ENCODE measurements around the gene SCUBE2.
A peak's percentile ranks its signal among the peaks of the same experiment; 100 is the strongest.
"Not testable (repeated sequence)": the region's sequence is repeated elsewhere in the genome, so short reads cannot be mapped to it uniquely, and the experiment has no call there.

Gene SCUBE2

DNA sequence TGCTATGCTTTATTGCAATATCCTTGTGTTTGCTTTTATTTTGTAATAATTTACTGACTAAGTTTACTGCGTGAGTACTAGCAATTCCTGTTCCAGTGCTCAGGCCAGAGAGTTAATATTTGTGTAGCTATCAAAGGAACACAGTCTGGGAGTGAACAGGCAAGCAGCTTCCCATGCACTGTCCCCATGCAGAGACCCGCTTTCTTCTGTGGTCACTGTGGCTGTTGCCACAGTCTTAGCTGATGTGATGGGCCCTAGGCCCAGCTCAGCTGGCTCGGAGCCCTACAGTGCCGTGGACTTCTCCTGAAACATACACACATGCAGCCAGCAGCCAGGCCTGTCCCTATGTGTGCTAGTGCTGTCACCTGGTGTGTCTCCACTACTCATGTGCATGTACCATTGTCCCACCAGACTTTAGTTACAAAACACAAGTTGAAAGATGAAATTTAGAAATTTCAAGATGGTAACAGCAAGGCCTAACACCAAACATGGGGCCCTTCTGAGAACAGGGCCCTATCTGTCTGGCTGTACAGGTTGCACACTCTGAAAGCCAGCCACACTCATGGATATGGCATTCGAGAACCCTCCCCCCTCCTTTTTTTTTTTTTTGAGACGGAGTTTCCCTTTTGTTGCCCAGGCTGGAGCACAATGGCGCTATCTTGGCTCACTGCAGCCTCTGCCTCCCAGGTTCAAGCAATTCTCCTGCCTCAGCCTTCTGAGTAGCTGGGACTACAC is 12.3 kb upstream of the SCUBE2 start:
- no peak for DNase-seq

DNA sequence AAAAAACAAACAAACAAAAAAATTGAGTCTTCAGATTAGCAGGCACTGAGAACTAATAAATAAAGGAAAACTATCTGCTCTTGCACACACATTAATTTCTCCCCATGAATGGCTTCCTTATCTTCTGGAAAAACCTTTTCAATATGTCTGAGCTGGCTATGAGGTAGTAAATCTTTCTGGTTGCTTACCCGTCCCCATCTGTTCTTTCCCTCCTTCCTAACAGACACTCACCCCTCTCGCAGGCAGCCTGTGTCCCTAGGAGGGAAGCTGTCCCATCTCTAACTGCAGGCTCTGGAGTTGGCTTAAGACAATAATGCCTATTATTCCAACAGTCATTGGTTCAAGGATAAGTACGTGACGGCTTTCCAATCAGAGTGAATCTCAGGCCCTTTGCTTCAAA is 8.2 kb upstream of the SCUBE2 start:
- no peak for DNase-seq

DNA sequence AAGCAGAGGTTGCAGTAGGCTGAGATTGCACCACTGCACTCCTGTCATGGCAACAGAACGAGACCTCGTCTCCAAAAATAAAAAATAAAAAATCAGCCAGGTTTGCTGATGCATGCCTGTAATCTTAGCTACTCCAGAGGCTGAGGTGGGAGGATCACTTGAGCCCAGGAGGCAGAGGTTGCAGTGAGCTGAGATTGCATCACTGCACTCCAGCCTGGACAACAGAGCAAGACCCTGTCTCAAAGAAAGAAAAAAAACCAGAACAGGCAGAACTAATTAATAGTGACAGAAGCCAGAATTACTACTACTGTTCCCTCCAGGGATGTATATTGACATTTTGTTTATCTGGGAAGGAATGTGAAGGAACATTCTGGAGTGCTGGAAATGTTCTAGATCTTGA is 7.1 kb upstream of the SCUBE2 start:
- not testable (repeated sequence) for DNase-seq

DNA sequence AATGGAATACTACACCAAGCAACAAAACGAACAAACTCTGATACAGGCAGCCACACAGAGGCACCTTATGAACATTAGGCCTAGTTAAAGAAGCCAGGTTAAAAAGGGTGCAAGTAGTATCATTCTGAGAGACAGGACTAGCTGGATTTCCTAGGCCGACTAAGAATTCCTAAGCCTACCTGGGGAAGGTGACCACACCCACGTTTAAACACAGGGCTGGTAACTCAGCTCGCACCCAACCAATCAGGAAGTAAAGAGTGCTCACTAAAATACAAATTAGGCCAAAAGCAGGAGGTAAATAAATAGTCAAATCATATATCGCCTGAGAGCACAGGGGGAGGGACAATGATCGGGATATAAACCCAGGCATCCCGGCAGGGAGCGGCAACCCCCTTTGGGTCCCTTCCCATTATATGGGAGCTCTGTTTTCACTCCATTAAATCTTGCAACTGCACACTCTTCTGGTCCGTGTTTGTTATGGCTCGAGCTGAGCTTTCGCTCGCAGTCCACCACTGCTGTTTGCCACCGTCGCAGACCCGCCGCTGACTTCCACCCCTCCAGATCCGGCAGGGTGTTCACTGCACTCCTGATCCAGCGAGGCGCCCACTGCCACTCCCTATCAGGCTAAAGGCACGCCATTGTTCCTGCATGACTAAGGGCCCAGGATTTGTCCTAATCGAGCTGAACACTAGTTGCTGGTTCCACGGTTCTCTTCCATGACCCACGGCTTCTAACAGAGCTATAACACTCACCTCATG is 6.0 kb upstream of the SCUBE2 start:
- not testable (repeated sequence) for DNase-seq

DNA sequence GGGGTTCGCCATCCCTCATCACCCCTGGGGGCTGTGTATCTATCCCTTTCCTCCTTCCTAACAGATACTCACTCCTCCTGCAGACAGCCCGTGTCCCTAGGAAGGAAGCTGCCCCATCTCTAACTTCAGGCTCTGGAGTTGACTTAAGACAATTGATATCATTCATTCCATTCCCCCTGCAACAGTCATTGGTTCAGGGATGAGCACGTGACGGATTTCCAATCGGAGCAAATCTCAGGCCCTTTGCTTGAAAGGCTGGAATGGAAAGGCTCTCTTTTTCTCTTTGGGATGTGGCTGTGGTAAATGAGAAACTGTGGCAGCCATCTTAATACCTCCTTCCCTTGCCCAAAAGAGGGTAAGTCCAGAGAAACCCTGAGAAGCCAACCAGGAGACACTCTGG is 5.0 kb upstream of the SCUBE2 start:
- no peak for DNase-seq

DNA sequence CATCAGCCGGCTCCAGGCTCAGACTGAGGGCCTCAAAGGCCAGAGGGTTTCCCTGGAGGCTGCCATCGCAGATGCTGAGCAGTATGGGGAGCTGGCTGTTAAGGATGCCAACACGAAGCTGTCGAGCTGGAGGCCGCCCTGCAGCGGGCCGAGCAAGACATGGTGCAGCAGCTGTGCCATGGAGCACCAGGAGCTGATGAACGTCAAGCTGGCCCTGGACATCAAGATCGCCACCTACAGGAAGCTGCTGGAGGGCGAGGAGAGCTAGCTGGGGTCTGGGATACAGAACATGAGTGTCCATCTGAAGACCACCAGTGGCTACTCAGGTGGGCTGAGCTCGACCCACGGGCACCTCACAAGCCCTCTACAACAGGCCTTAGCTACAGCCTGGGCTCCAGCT is 4.0 kb upstream of the SCUBE2 start:
- no peak for DNase-seq

DNA sequence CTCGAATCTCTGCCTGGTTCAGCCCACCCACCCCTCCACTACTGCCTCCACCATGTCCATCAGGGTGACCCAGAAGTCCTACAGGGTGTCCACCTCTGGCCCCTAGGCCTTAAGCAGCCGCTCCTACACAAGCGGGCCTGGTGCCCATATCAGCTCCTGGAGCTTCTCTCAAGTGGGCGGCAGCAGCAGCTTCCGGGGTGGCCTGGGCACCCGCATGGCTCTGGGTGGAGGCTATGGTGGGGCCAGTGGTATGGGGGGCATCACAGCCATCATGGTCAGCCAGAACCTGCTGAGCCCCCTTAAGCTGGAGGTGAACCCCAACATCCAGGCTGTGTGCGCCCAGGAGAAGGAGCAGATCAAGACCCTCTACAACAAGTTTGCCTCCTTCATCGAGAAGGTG is 3.0 kb upstream of the SCUBE2 start:
- no peak for DNase-seq

DNA sequence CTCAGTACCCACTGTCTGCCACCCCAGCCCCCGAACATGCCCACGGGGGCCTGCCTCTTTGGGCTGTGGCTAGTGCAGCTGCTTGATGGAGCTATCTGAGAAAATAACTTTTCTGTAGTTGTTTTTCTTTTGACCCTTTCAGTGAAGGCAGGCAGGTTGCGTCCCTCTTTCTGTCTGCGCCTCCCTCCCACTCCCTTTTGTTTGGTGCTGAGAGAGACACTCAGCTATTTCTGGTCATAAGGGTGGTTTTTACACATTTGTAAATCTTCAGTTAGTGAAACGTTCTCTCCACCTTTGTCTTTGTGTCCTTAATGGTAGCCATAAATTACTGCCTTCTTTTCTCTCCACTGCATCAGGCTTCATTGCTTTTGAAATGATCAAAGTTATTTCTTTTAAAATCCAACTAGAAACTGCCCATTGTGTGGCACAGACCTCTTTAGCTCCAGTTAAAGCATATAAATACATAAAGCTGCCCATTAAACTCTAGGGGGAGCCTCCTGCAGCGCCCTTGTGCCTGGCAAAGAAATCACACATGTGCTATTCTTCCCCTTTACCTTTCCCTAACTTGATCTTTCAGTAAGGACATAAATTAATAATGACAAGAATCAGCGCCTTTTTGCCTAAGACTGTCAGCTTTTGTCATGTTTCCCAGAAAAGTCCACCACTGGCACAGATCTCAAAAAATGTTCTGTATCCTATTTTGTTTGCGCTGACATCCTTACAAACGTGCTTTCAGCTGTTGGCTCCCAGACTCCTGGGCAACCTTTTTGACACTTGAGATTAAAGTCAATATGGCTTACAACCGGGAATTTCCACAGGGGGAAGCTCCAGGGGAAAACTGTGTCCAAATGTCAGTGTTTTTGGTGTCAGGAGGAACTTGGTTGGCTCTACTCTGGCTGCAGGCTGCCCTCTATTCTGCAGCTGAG is 1.7 kb upstream of the SCUBE2 start:
- peak; percentile 80 for DNase-seq

DNA sequence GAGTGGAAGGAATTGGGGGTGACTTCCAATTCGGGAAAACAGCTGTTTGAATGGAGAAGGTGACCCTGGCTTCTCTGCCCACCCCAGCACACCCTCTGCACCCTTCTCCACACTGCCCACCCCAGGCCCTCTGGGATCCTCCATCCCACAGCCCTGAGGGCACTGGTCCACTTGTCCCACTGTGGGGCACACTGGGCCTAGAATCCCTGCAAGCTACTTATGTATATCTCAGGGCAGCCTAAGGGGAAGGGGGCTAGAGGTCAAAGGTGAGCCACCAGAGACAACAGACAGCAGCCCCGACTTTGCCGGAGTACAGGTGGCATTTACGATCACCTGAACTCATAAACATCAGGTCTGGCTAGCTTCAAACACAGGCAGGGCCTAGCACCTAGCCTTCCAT is 673 bp upstream of the SCUBE2 start:
- DNase-seq: no peak

DNA sequence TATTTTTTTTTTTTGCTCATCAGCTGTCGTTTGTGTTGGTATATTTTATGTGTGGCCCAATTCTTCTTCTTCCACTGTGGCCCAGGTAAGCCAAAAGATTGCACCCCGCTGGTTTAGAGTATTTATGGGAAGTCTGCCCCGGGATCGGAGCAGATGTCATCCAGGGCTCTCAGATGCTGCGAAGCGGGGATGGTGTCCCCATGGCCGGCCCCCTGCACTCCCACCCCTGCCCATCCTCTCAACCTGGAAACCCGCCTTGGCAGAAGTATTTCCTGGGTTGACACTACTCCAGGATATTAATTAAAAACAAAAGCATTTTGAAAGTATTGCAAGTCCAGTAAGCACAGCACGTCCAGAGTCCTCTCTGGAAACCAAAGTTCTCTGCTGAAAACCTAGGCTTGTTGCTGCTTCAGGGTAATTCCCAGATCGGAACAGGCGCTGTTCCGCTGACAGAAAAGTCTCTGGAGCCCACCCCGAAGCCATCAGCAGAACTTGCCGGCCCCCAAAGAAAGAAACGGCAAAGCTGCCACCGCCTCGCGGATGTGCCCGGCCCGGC is 833 bp downstream of the SCUBE2 start:
- DNase-seq: no peak

DNA sequence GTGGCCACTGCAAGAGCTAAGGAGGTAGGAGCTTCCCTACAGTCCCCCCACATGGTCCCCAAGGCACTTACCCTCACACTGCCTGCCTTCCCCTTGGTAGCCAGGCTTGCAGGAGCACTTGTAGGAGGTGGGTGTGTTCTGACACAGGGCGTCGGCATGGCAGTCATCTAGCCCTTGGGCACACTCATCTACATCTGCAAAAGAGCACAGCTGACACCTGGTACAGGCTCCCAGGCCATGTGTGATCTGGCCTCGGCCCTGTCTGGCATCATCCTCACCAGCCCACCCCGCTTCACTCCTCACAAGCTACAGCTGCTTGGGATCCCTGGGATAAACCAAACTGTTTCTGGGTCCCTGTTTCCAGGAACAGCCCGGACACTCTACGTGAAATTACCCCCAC is 1.8 kb downstream of the SCUBE2 start:
- no peak for DNase-seq

DNA sequence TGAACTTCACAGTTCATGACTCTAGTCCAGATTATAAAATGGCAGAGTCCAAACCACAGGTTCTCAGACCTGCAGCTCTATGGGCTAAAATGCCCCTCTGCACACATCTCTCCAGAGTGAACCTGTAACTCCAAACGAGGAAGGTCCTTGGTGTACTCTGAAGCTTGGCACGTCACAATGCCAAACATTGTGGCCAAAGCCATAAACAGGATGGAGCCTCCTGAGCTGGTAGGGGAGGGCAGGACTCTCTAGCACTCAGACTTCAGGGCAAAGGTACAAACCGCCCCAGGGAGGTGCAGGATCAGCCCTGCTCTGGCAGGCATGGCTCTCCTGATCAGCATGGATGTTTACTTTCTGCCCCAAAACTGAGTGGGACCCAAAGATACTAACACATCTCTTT is 2.3 kb downstream of the SCUBE2 start:
- DNase-seq: no peak

DNA sequence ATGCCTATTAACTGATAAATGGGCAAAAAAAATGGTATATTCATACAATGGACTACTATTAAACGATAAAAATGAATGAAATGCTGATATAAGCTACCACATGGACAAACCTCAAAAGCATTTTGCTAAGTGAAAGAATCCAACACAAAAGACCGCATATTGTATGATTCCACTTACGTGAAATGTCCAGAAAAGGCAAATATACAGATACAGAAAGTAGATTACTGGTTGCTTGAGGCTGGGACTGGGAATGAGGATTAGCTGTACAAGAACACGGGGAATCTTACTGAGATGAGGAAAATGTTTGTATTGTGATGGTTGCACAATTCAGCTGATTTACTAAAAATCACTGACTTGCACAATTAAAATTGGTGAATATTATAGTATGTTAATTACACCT is 8.8 kb downstream of the SCUBE2 start:
- DNase-seq: no peak

DNA sequence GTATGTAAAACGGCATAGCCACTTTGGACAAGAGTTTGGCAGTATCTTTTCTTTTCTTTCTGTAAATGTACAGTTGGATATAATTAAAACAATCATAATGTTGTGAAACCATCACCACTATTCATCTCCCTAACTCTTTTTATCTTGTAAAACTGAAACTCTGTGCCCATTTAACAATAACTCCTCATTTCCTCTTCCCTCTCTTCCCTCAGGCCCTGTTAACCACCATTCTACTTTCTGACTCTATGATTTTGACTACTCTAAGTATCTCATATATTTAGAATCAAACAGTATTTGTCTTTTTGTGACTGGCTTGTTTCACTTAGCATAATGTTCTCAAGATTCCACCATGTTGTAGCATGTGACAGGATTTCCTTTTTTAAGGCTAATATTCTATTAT is 10.2 kb downstream of the SCUBE2 start:
- no peak for DNase-seq

DNA sequence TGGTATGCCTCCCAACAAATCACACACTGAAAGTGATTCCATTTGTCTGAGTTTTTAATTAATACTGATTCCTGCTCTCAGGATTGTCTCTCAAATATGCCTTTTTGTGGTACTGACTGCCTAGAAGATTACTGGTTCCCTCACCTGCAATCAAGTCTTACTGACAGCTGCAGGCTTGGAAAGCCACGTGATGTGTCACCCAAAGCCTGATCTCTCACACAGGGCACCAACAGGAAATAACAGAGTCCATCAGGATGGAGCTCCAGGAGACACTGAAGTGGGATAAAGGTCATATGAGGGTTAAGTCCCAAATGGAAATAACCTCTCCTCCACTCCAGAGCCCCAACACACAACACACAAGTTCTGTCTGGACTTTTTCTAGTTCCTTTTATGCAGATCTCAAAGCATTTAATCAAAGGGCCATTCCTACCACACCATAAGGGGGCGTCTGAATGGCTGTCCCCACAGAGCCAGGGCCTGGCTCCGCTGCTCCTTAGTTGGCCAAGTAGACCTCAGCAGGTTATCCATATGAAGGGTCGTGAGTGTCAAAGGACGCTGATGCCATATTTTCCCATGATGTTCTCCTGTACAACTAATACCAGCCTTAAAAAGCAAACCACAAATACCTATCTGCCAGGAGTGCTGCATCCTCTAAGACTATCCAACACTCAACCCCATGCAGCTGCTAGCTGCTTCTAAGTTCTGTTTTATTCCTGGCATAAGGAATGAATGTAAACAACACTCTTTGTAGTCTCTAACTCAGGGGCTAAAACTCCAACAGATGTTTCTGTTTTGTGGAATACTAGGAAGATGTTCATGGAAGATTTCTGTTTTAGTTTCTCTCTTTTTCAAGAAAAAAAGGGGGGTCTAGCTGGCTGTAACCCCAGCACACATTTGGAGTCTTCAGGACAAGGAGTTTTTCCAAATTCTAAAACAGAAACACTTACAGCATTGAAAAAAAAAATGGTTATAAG is 13.0 kb downstream of the SCUBE2 start:
- no peak for DNase-seq

DNA sequence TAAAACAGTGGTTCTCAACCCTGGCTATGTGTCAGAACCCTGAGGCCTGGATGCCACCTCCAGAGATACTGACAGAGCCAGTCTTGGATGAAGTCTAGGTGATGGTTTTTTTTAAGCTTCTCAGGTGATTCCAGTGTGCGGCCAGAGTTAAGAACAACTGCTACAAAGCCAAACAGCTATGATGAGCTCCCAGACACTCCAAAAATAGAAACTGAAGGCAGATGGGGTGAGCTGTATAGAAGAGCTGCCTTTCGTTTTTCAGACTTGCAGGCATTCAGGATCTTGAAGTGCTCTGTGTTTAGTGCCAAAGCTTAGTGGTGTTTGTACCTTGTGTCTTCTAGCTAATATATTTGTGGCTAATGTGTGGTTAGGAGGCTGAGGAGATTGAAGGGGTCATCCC is 14.2 kb downstream of the SCUBE2 start:
- DNase-seq: no peak

DNA sequence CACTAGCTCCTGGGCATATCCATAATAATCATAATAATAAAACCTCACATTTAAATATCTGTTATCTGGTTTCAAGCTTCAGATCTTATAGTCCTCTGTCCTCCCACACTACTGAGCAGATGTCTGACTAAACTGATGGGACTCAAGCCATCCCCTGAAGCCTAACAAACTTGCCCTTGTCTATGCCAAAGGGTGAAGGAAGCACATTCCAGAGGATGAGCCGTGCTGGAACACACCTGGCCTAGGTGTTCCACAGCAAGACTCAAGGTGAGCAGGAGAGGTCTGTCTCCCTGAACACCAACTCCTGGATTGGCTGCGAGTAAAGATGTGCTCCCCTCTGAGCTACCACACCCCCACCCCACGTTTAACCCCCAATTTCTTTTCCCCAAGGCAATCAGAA is 14.7 kb downstream of the SCUBE2 start:
- DNase-seq: no peak

DNA sequence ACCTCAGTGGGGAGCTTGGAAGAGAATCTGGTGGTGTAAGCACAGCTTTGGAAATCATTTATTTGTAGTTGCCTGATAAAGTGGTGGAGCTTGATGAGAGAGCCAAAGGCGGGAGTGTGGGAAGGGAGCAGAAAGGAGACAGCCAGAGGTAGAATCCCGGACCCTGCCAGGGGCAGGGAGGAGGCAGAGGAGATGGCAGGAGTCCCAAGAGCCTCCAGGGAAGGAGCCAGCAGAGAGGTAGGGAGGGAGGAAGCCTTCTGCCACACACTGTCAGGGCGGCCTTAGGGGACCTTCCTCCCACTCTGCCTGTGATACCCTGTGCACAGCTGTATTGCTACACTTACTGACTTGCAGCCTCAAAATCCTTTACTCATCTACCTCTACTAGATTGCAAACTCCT is 15.4 kb downstream of the SCUBE2 start:
- no peak for DNase-seq

DNA sequence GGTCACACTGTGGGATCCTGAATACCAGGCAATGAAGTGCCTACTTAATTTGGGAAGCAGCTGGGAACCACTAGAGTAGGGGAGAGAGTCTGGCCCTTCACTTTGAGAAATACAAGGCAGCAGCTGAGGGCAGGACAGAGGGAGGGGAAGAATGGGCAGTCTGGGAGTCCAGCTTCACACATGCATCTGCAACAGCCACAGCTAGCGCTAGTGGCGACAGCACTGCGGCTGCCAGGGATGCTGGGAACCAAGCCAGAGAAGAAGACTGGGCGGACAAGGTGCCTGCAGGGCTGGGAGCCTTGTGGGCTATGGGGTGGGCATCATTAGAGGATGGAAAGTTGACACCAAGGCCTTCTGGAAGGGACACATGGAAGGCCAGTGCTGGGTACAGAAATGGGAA is 15.8 kb downstream of the SCUBE2 start:
- peak; percentile 59 for DNase-seq

DNA sequence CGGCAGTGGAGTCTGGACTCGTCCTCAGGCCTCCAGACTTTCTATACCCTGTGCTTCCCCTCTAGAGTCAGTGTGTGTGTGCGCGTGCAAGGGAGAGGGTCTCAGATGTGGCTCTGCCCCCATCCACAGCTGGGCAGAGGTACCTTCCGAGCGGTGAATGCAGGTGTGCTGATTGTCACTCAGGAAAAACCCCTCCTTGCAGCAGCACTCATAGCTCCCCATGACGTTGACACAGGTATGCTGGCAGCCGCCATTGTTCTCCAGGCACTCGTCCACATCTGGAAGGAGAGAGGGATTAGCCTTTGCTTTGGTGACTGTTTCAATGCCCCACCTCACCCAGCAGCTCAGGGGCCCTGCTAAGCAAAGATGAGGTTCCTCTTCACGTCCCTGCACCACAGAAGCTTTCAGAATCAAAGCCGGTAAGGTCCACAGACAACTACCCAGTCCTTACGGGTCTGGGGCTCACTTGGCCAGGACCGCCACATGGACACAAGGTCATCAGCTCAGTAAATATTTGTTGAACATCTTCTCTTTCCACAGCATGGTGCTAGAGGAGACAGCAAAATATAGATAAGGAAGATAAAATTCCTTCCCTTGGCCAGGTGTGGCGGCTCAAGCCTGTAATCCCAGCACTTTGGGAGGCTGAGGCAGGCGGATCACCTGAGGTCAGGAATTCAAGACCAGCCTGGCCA is 16.9 kb downstream of the SCUBE2 start:
- no peak for DNase-seq

DNA sequence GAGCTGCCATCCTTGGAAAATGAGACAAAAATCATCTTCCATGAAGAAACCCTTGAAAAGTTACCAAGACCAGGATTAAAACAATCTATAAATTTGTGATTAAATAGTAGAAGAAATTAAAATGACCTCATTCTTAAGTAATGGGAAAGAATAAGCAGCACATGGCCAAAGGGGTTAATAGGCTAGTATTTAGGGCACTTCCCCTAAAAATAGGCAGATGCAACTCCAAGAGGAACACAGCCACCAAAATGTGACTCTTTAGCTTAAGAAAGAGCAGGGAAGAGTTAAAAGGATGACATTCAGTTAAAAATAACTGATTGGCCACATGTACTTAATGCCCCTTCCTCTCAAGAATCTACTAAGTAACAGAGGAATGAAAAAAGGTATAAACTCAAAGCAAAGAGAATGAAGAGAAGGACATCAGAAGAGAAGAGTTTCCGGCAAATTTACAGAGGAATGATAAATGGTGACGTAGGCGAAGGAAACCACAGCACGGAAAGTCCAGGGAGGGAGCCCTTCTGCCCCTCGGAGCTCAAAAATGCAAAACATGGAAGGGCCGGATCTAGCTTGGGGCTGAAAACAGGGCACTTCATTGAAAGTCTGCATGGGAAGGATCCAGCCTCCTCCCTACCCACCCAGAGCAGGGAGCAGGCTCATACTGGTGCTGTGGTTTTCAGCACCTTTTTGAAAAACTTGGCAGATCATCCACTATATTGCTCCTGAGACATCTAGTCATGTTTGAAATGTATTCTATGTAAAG is 17.8 kb downstream of the SCUBE2 start:
- DNase-seq: no peak
